ENCODE results near the gene RND2.

Gene RND2

DNA sequence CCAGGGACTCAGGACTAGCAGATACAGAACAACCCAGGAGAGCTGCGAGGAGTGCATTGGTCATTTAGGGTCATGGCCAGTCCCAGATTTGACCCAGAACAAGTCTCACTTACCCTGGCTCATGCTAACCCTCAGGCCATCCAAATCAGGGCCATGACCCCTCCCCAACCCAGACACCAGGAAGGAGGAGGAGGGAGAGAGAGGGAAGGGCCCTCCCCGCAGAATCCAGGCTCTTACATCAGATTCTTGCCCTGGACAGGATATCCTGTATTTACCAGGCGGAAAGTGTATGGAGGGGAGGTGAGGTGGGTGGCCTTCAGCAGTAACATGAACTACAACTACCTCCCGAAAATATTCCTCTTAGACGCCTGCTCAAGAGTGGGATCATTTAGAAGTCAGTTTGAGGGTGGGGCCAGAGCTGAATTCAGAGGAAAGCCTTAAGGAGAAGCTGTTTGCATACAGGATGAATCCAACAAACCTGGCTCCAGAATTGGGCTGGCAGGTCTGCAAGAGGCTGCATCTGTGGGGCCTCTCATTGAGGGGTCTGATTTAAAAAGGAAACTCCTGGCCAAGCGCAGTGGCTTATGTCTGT lies 4.9 kb upstream of the RND2 start:
- TF ChIP-seq EZH2 (IDR thresholded peaks at IDR 0.05; ENCODE audit: borderline replicate concordance, low read depth, low read length, severe bottlenecking) (no peak), CTCF (IDR thresholded peaks at IDR 0.05; ENCODE audit: borderline replicate concordance, extremely low read depth, low read length, poor library complexity, severe bottlenecking) (no peak)
- Histone ChIP-seq H3K4me1 (ENCODE audit: insufficient read depth, low read length) (peaks cover 28% of the 10 kb centered on the region), H3K9ac (ENCODE audit: low read depth, low read length) (no peak overlapping the region), H3K27ac (ENCODE audit: low read length) (no peak overlapping the region), H3K27me3 (ENCODE audit: insufficient read depth, low read length, poor library complexity) (peaks cover 6% of the 10 kb centered on the region), H3K4me3 (ENCODE audit: low read depth in 1 of 2, low read length in 2 of 2) (no peak overlapping the region), H3K36me3 (ENCODE audit: insufficient read depth, low read length) (0 out of 2 replicates have a peak, but pooled peaks cover 3% of the 10 kb centered on the region), H3K4me2 (ENCODE audit: insufficient read depth, low read length) (no peak overlapping the region), H2AFZ (ENCODE audit: low read depth, low read length) (no peak overlapping the region), H3K79me2 (ENCODE audit: insufficient read depth, low read length) (no peaks in the 10 kb centered on the region), H4K20me1 (ENCODE audit: insufficient read depth, low read length) (no peaks in the 10 kb centered on the region), H3K9me3 (ENCODE audit: insufficient read depth, low read length, severe bottlenecking) (no peaks in the 10 kb centered on the region)
- no peak for ATAC-seq (ENCODE audit: insufficient read depth, low read depth)
- DNase-seq, result no peak

- DNase-seq (peak; percentile 35), ATAC-seq (ENCODE audit: insufficient read depth, low read depth) (no peak)
- peak overlapping the region; percentile 96 for H3K4me2 ChIP-seq (ENCODE audit: insufficient read depth, low read length)
- peak overlapping the region; percentile 57 for H3K9ac ChIP-seq (ENCODE audit: low read depth, low read length)
- H3K79me2 ChIP-seq (ENCODE audit: insufficient read depth, low read length), result no peaks in the 10 kb centered on the region
- no peaks in the 10 kb centered on the region for H3K9me3 ChIP-seq (ENCODE audit: insufficient read depth, low read length, severe bottlenecking)
- 0 out of 2 replicates have a peak, but pooled peaks cover 2% of the 10 kb centered on the region for H3K36me3 ChIP-seq (ENCODE audit: insufficient read depth, low read length)
- peaks cover 6% of the 10 kb centered on the region for H3K27me3 ChIP-seq (ENCODE audit: insufficient read depth, low read length, poor library complexity)
- H3K4me3 ChIP-seq (ENCODE audit: low read depth in 1 of 2, low read length in 2 of 2), result peak overlapping the region; percentile 35 to 72; a peak in 3 of 4 replicates
- H2AFZ ChIP-seq (ENCODE audit: low read depth, low read length), result peak overlapping the region; percentile 74
- H3K4me1 ChIP-seq (ENCODE audit: insufficient read depth, low read length), result peaks cover 33% of the 10 kb centered on the region
- TF ChIP-seq EZH2 (IDR thresholded peaks at IDR 0.05; ENCODE audit: borderline replicate concordance, low read depth, low read length, severe bottlenecking) (no peak), CTCF (IDR thresholded peaks at IDR 0.05; ENCODE audit: borderline replicate concordance, extremely low read depth, low read length, poor library complexity, severe bottlenecking) (no peak)
- H4K20me1 ChIP-seq (ENCODE audit: insufficient read depth, low read length), result no peaks in the 10 kb centered on the region
- H3K27ac ChIP-seq (ENCODE audit: low read length), result no peak overlapping the region
Measured at GRCh38 chr17:43020789-43021740, 4.0 kb upstream of the RND2 start.

- Histone ChIP-seq H3K79me2 (ENCODE audit: insufficient read depth, low read length) (no peaks in the 10 kb centered on the region), H3K36me3 (ENCODE audit: insufficient read depth, low read length) (no peaks in the 10 kb centered on the region), H3K4me2 (ENCODE audit: insufficient read depth, low read length) (peak within 1 kb of the TSS; percentile 96), H3K27ac (ENCODE audit: low read length) (0 out of 2 replicates have a peak within 1 kb of the TSS, but pooled peaks have one; percentile 1), H3K4me1 (ENCODE audit: insufficient read depth, low read length) (peaks cover 33% of the 10 kb centered on the region), H3K9ac (ENCODE audit: low read depth, low read length) (peak within 1 kb of the TSS; percentile 57), H3K27me3 (ENCODE audit: insufficient read depth, low read length, poor library complexity) (peaks cover 6% of the 10 kb centered on the region), H4K20me1 (ENCODE audit: insufficient read depth, low read length) (no peaks in the 10 kb centered on the region), H3K9me3 (ENCODE audit: insufficient read depth, low read length, severe bottlenecking) (no peaks in the 10 kb centered on the region), H3K4me3 (ENCODE audit: low read depth in 1 of 2, low read length in 2 of 2) (peak within 1 kb of the TSS; percentile 35 to 72), H2AFZ (ENCODE audit: low read depth, low read length) (peak within 1 kb of the TSS; percentile 74)
- ATAC-seq (ENCODE audit: insufficient read depth, low read depth) (peak; percentile 75), DNase-seq (peak; percentile 74)
- TF ChIP-seq EZH2 (IDR thresholded peaks at IDR 0.05; ENCODE audit: borderline replicate concordance, low read depth, low read length, severe bottlenecking) (peak; percentile 92), CTCF (IDR thresholded peaks at IDR 0.05; ENCODE audit: borderline replicate concordance, extremely low read depth, low read length, poor library complexity, severe bottlenecking) (no peak)
Measured at GRCh38 chr17:43021741-43022512, 3.1 kb upstream of the RND2 start, which contains the start of gene VAT1. Gene VAT1 (minus strand): TSS chr17:43022385. CDS start chr17:43022322, 63 bp downstream.

All from DND-41 (cell line).